Measurements from ENCODE around the gene PLA2G5. TPM values are rescaled to one million over a fixed set of nuclear protein-coding genes. Genes with fewer than 3 reads are reported as not detected.
"Not testable (repeated sequence)": the region's sequence is repeated elsewhere in the genome, so short reads cannot be mapped to it uniquely, and the experiment has no call there.

Gene PLA2G5
- total RNA-seq, 1 donor from 2014 or later = not detected

GRCh38 chr1:20115479-20115878 is 45.5 kb downstream of the PLA2G5 start:
- intact Hi-C loops (cut with micrococcal nuclease) = no loop called here

DNA sequence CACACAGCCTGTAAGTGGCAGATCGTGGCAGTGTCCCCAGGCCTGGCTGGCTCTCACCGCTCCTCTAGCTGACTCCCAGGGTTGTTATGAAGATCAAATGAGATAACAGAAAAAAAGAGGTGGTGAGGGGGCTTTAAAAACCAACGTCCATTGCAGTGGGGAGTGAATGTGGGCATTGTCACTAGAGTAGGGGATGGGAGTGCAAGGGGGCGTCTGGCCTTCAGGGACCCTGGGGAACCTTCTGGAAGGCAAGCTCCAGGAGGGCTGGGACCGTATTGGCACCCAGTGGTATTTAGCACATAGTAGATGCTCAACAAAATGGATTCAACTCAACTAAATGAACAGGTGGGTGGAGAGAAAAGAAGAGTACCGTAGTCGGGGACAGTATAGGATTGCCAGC is 45.9 kb downstream of the PLA2G5 start:
- intact Hi-C loops (cut with micrococcal nuclease) = no loop called here

DNA sequence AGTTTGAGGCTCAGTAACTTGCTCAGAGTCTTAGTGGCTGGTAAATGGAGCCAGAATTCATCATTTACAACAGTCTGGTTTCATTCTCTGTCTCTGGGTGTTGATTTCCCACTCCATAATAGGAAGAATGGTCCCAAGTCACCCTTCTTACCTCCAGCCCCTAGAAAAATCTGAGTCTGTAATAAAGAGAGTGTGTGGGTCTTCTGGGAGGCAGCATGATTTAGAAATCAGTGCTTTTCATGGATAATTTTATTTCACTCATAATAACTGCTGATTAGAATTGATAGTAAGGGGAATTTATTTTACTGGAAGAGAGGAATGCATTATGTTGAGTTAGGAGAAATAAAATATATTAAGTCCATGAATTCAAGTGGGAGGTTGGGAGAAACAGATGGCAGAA is 47.2 kb downstream of the PLA2G5 start:
- intact Hi-C loops (cut with micrococcal nuclease) = no loop called here

DNA sequence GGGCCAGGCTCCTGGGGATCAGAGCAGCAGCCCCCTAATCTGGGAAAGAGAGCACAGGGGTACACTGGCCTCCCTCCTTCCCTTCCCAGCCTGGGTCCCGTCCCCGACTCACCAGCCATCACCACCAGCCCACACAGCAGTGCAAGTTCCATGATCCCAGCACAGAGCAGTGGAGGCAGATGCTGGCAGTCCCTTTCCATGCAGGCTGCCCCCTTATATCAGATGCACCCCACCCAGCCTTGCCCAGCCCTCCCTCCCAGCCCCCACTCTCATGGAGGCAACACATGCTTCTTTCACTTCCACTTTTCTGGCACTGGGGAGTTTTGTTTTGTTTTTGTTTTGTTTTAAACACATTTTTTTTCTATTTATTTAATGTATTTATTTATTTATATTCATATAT is 49.4 kb downstream of the PLA2G5 start, which contains the start of gene PLA2G2D:
PLA2G2D (minus strand) TSS at position 190 of the 400 bp plus-strand sequence; CDS start at position 152, 38 bp downstream.
- intact Hi-C loops (cut with micrococcal nuclease) = no loop called here

GRCh38 chr1:20120796-20121195 is 50.8 kb downstream of the PLA2G5 start:
- intact Hi-C loops (cut with micrococcal nuclease) = no loop called here

GRCh38 chr1:20123722-20124455 is 53.9 kb downstream of the PLA2G5 start:
- intact Hi-C loops (cut with micrococcal nuclease) = no loop called here

DNA sequence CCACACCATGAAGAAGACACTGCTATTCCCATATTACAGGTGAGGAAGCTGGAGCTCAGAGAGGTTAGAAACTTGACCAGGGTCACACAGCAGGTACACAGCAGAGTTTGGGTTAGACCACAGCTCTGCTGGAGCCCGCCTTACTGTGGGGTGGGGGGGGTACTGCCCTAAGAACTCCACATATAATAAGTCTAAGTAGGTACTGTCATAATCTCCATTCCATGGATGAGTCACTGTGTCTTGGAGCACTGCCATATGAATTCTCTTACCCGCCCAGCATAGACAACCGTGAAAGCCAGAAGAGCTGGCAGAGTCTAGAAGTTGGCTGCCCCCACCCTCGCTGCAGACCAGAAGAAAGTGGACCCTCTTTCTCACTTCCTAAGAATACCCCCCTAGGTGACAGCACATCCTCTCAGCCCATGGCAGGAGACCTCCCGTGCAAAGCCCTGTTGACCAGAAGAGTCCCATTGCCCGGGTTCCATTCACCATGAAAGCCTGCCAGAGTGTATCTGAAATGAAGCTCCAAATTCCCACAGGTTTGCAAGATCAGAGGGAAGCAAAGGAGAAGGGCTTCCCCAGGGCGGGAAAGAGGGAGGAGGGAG is 54.6 kb downstream of the PLA2G5 start:
- intact Hi-C loops (cut with micrococcal nuclease) = no loop called here

- intact Hi-C loops (cut with micrococcal nuclease) = no loop called here
Observed at GRCh38 chr1:20125100-20125499, 55.1 kb downstream of the PLA2G5 start.

DNA sequence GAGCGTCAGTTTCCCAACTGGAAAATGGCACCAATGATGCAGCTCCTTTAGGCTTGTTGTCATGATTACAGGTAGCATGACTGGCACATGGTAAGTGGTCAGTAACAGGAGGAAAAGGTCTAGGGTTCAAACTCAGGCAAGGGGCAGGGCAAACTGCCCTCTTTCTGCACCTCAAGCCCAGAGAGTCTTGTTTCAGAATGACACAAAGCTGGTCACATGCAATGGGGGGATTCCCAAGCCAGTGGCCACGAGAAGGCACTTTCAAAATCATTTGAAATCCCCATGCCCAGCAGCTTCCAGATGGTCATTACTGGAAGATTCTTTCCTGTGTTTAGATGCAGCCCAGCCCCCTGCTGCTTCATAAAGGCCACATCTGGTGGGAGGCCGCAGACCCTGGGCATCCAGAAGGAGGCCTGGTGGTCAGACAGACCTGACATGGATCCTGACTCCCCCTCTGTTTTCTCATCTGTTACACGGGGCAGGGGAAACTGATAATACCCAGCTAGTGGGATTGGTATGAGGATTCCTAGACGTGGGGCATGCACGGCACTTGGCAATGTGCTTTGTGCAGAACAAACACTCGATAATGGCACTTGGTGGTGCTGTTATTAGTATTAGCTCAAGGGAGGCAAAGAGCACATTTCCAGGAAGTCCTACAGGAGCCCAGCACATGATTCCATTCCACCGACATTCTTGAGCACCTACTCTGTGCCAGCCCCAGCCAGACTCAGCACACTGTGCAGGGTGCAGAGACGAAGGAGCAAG is 56.2 kb downstream of the PLA2G5 start:
- intact Hi-C loops (cut with micrococcal nuclease) = no loop called here

DNA sequence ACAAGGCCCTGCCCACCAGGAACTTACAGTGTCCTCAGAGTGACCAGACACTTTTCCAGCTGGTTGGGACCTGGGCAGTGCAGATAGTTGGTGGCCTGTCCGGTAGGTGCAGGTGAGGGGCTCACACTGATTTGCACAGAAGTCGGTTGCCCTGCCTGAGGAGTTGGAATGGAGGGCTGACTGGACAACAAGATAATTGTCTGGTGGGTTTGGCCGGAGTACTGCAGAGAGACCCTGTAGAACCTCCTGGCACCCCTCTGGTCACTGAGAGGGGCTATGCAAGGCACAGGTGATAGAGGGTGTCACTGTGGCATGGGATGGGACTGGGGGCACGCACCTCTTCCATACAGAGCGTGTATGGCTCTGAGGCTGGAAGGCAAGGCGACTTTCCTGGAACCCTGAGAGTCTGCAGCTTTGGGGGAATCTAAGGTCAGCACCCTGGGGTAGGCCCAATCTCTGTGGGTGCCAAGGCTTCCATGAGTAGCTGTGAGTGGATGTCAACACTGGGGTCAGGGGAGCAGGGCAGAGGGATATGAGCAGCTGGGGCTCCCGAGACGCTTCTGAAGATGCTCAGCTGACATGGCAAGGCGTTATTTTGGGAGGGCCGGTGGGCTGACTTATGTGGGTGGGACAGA is 56.9 kb downstream of the PLA2G5 start:
- intact Hi-C loops (cut with micrococcal nuclease) = no loop called here

DNA sequence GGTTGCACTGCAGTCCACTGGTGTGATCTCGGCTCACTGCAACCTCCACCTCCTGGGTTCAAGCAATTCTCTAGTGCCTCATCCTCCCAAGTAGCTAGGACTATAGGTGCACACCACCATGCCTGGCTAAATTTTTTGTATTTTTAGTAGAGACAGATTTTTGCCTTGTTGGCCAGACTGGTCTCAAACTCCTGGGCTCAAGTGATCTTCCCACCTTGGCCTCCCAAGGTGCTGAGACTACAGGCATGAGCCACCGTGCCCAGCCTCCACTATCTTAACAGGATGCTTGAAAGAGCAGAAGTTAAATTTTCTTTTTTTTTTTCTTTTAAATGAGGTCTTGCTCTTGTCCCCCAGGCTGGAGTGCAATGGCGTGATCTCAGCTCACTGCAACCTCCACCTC is 60.5 kb downstream of the PLA2G5 start:
- intact Hi-C loops (cut with micrococcal nuclease) = not testable (repeated sequence)

GRCh38 chr1:20134995-20135394 is 65.0 kb downstream of the PLA2G5 start:
- intact Hi-C loops (cut with micrococcal nuclease) = no loop called here

- intact Hi-C loops (cut with micrococcal nuclease) = no loop called here
Observed at GRCh38 chr1:20136249-20136648, 66.3 kb downstream of the PLA2G5 start.

DNA sequence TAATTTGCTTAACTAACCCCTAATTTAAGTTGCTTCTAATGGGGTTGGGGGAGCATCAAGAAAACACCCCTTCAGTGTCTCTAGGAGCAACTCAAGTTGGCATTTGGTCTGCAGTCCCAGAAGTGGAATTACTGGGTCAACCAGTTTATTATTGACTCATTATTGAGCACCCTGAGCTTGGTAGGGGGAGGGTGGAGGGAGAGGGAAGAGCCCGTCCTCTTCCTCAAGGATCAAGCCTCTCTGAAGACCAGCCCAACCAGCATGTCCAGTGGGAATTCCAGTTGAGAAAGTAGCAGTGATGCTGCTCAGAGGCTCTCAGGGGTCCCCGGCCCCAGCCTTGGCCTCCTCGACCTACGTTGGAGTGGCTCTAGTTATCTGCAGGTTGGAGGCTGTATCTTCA is 67.1 kb downstream of the PLA2G5 start:
- intact Hi-C loops (cut with micrococcal nuclease) = no loop called here

DNA sequence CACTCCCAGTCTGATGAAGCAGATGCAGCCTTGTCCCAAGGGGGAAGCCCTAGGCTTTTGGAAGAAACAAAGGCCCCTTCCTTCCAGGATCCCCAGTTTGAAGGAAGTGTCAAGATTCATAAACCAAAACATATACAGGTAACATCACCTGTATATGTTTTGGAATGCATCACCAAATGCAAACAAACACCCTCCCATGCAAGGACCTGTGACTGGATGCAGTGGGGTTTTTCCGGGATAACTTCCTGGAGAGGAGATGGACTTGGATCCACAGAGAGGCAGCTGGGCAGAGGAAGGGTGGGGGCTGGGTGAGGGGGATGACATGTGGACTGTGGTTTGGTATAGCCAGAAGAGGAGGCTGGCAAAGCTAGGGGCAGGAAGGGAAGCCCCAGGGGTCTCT is 67.6 kb downstream of the PLA2G5 start:
- intact Hi-C loops (cut with micrococcal nuclease) = no loop called here

DNA sequence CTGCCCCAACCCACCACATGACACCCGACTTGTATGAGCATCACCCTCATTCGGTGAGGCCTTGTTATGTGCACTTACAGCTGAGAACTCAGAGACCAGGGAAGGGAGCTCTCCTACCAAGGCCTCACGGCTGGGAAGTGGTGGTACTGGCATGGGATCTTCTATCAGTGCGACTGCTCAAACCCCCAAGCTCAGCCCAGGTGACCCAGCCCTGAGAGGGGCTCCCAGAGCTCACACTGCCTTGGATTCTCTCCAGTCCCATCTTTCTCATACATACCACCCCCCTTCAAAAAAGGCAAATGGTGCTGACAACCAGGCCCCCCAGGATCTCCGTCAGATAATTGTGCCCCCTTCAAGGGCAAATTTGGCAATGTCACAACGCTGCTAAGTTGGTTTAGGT is 68.4 kb downstream of the PLA2G5 start:
- intact Hi-C loops (cut with micrococcal nuclease) = no loop called here

GRCh38 chr1:20138961-20139550 is 69.1 kb downstream of the PLA2G5 start, which contains the start of gene PLA2G2F:
Gene PLA2G2F, plus strand, starts transcription at chr1:20139323. Its CDS starts 105 bp downstream, at chr1:20139428.
- intact Hi-C loops (cut with micrococcal nuclease) = no loop called here

DNA sequence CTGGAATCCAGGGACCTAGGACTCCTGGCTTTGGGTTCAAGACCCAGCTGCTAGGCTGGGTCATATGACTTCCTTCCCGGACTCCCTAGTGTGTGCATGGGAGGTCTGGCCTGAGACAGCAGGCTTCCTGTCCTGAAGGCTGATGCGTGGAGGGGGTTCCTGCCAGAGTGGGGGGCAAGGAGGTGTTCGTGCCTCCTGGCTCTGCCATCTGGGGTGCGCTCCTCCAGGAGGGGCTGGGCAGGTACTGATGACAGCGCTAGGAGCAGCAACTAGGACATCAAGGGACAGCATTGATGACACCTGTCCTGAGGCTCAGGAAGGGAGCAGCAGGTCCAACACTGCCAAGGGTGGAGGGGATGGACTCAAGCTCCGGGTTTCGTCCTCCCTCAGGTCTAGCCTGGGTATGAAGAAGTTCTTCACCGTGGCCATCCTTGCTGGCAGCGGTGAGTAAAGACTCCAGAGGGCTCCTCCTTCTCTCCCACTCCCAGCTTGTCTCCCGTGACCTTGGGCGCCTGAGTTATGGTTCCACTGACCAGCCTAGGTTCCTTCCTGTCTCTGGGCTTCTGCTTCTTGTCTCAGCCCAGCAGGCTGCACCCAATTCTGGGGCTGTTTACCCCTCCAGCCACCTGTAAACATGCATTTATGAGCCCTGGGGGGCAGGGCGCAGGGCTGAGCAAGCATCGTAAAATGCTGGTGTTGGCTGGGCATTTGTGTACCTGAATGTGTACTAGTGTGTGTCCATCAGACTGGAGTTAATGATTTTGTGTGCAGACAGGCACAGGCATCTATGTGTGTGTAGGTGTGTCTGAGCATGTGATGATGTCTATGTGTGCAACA is 70.0 kb downstream of the PLA2G5 start:
- intact Hi-C loops (cut with micrococcal nuclease) = no loop called here

- intact Hi-C loops (cut with micrococcal nuclease) = no loop called here
Observed at GRCh38 chr1:20141001-20141400, 71.0 kb downstream of the PLA2G5 start.

DNA sequence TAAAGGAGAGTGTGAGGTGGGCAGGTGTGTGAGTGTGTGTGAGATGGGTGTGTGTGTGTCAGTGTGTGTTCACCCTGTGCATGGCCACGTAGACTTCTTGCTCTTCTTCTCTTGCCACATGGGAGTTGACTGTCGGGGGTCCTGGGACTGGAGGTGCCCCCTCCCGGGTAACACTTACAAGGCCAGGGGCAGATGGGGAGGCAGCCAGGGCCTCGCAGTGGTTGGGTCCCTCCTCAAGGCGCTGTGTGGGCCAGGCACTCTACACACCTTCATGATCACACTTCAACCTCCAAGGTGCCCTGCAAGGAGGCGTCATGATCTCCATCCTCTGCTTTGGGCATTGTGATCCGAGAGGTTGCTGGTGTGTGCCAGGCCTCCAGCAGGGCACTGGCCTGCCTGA is 71.5 kb downstream of the PLA2G5 start:
- intact Hi-C loops (cut with micrococcal nuclease) = no loop called here
